ENCODE data around the gene CDH20.

DNA sequence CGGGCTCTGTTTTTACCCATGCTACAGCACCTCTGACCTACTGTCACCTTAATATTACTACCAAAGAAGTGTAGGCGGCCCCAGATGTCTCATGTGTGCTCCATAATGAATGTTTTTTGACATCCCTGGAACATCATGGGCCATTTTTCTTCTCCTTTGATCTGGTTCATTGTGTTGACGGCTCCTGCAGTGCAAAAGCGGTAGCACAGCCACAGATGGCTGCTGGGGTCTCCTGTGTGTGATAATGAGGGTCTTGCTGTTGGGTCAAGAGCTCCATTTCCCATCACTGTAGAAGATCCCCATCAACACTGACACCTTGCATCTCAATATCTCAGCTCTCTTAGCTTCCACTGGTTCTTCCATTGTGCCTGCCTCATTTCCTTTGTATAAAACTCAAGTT, 95.0 kb downstream of the CDH20 start:
- TF ChIP-seq, protein P1, sequence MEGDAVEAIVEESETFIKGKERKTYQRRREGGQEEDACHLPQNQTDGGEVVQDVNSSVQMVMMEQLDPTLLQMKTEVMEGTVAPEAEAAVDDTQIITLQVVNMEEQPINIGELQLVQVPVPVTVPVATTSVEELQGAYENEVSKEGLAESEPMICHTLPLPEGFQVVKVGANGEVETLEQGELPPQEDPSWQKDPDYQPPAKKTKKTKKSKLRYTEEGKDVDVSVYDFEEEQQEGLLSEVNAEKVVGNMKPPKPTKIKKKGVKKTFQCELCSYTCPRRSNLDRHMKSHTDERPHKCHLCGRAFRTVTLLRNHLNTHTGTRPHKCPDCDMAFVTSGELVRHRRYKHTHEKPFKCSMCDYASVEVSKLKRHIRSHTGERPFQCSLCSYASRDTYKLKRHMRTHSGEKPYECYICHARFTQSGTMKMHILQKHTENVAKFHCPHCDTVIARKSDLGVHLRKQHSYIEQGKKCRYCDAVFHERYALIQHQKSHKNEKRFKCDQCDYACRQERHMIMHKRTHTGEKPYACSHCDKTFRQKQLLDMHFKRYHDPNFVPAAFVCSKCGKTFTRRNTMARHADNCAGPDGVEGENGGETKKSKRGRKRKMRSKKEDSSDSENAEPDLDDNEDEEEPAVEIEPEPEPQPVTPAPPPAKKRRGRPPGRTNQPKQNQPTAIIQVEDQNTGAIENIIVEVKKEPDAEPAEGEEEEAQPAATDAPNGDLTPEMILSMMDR (IDR thresholded peaks at IDR 0.05): no peak
- no peak for TF ChIP-seq POLR2A (IDR thresholded peaks at IDR 0.05)
- TF ChIP-seq POLR2AphosphoS5 (IDR thresholded peaks at IDR 0.05): no peak

All from stomach (tissue), 4 donors.